HCT116 (cell line): ENCODE results near the gene CNTNAP2. TPM values are rescaled to one million over a fixed set of nuclear protein-coding genes. Genes with fewer than 3 reads are reported as not detected.

Source experiments
- ATAC-seq: fragments of 200-7000 bp; cut with Tn5 transposase; 2 replicates; pipeline ENCODE4 v1.9.1; 2020; ENCODE audit warnings: mild to moderate bottlenecking, moderate library complexity
- BruUV-seq: library from RNA; stranded (reverse); fragments of 400-500 nt; replicated peaks from 2 replicates; lab custom pipeline; 2021; lab: Mats Ljungman, UMichigan
- CTCF ChIA-PET: fragments of 300-600 bp; sonication (Branson Sonifier 250); formaldehyde crosslinking; loops from one replicate; lab custom pipeline; 2021; ENCODE audit warnings: antibody characterized with exemption; lab: Charles Lee
- POLR2A ChIA-PET: fragments of 300-600, 350-600 bp; sonication (Branson Sonifier 250); formaldehyde crosslinking; loops from one replicate; lab custom pipeline; 2021; ENCODE audit warnings: antibody characterized with exemption; lab: Charles Lee
- RAD21 ChIA-PET, 2 experiments: fragments of 300-600 bp; sonication (Branson Sonifier 250); formaldehyde crosslinking; loops; one replicate each; lab custom pipeline; 2023; ENCODE audit warnings: low total read pairs in 2 of 2; ENCODE audit not compliant: uncharacterized antibody in 2 of 2, unreplicated experiment in 2 of 2, low non-redundant PET in 1 of 2; lab: Charles Lee
- DNase-seq: peaks from one replicate; pipeline ENCODE4 v3.0.0-alpha.2; 2010; ENCODE audit warnings: low read depth, low spot score
- H2AFZ ChIP-seq: fragments of 200-600 bp; shearing (Covaris generic), sonication (generic); 2 replicates; pipeline ENCODE4 v1.6.1; 2017; ENCODE audit warnings: low read depth, mixed run types, mixed read lengths, antibody characterized with exemption, low read length; ENCODE audit not compliant: poor library complexity, severe bottlenecking
- H3K27ac ChIP-seq: 2 replicates; pipeline ENCODE4 v1.5.1; 2012; ENCODE audit warnings: low read depth, low read length
- H3K27me3 ChIP-seq: fragments of 200-600 bp; sonication (generic); 2 replicates; pipeline ENCODE4 v1.6.1; 2016; ENCODE audit warnings: mixed run types, low read length, mixed read lengths; ENCODE audit not compliant: insufficient read depth
- H3K36me3 ChIP-seq, 2 experiments: fragments of 200-500 bp in 1 of 2; fragments of 200-600 bp in 1 of 2; sonication (Bioruptor generic) in 1 of 2; sonication (generic) in 1 of 2; 2 replicates each; pipeline versions ENCODE4 v1.5.1 to v1.6.1; 2014 to 2016; ENCODE audit warnings: low read length in 2 of 2, inconsistent platforms in 1 of 2, mixed read lengths in 1 of 2, mixed run types in 1 of 2; ENCODE audit not compliant: insufficient read depth in 2 of 2, control insufficient read depth in 1 of 2
- H3K4me1 ChIP-seq, 2 experiments: fragments of 200-600 bp in 1 of 2; sonication (generic) in 1 of 2; 2 replicates each; pipeline versions ENCODE4 v1.5.1 to v1.6.1; 2012 to 2017; ENCODE audit warnings: low read length in 2 of 2, inconsistent platforms in 1 of 2, mild to moderate bottlenecking in 1 of 2, mixed read lengths in 1 of 2, mixed run types in 1 of 2, moderate library complexity in 1 of 2; ENCODE audit not compliant: insufficient read depth in 2 of 2, control insufficient read depth in 1 of 2
- H3K4me2 ChIP-seq: fragments of 200-600 bp; sonication (generic); 2 replicates; pipeline ENCODE4 v1.6.1; 2017; ENCODE audit warnings: mixed run types, low read length, mixed read lengths
- H3K4me3 ChIP-seq, 2 experiments: fragments of 200-600 bp in 1 of 2; sonication (generic) in 1 of 2; replicated peaks in 1 of 2; 2 replicates each; pipeline ENCODE4 v1.5.1; 2011 to 2016; ENCODE audit warnings: low read length in 2 of 2, control low read depth in 1 of 2, low read depth in 1 of 2, mild to moderate bottlenecking in 1 of 2, mixed read lengths in 1 of 2, mixed run types in 1 of 2
- H3K79me2 ChIP-seq: fragments of 200-600 bp; sonication (generic); 2 replicates; pipeline ENCODE4 v1.6.1; 2017; ENCODE audit warnings: mild to moderate bottlenecking, mixed run types, low read length, moderate library complexity, mixed read lengths; ENCODE audit not compliant: insufficient read depth
- H3K9ac ChIP-seq: fragments of 200-600 bp; sonication (generic); 2 replicates; pipeline ENCODE4 v1.6.1; 2016; ENCODE audit warnings: low read length, mixed read lengths
- H3K9me2 ChIP-seq: fragments of 200-600 bp; sonication (generic), shearing (Covaris generic); 2 replicates; pipeline ENCODE4 v1.6.1; 2017; ENCODE audit warnings: mixed run types, mild to moderate bottlenecking, moderate library complexity; ENCODE audit not compliant: insufficient read depth
- H3K9me3 ChIP-seq, 2 experiments: fragments of 200-500 bp in 1 of 2; fragments of 200-600 bp in 1 of 2; sonication (Bioruptor generic) in 1 of 2; sonication (generic) in 1 of 2; 2 replicates each; pipeline ENCODE4 v1.6.1; 2014 to 2017; ENCODE audit warnings: low read length in 2 of 2, mixed read lengths in 2 of 2, inconsistent platforms in 1 of 2, low read depth in 1 of 2, mild to moderate bottlenecking in 1 of 2, mixed run types in 1 of 2, moderate library complexity in 1 of 2; ENCODE audit not compliant: control insufficient read depth in 1 of 2, insufficient read depth in 1 of 2
- H4K20me1 ChIP-seq: fragments of 200-600 bp; sonication (generic), shearing (Covaris generic); 2 replicates; pipeline ENCODE4 v1.6.1; 2017; ENCODE audit warnings: mixed run types, mild to moderate bottlenecking, moderate library complexity; ENCODE audit not compliant: insufficient read depth
- CBX3 ChIP-seq: IDR thresholded peaks from 2 replicates; pipeline ENCODE4 v1.6.1; 2012; ENCODE audit warnings: low read depth
- CEBPB ChIP-seq: IDR thresholded peaks from 2 replicates; pipeline ENCODE4 v1.6.1; 2012; ENCODE audit warnings: low read depth
- EGR1 ChIP-seq: IDR thresholded peaks from 2 replicates; pipeline ENCODE4 v1.6.1; 2012; ENCODE audit warnings: low read depth
- EZH2 ChIP-seq: fragments of 200-600 bp; sonication (generic); IDR thresholded peaks from 2 replicates; pipeline ENCODE4 v1.6.1; 2017; ENCODE audit warnings: antibody characterized with exemption, mixed run types
- EZH2phosphoT487 ChIP-seq: fragments of 200-600 bp; IDR thresholded peaks from 2 replicates; pipeline ENCODE4 v1.6.1; 2018; ENCODE audit warnings: antibody characterized with exemption, borderline replicate concordance
- JUND ChIP-seq: IDR thresholded peaks from 2 replicates; pipeline ENCODE4 v1.6.1; 2012
- POLR2A ChIP-seq: IDR thresholded peaks from 2 replicates; pipeline ENCODE4 v1.7.0; 2011; ENCODE audit warnings: borderline replicate concordance; ENCODE audit not compliant: insufficient read depth, insufficient read length; ENCODE audit errors: extremely low read depth
- POLR2AphosphoS5 ChIP-seq: IDR thresholded peaks from 2 replicates; pipeline ENCODE4 v1.6.1; 2011; ENCODE audit warnings: mild to moderate bottlenecking, low read depth, low read length, moderate library complexity
- SIN3A ChIP-seq: IDR thresholded peaks from 2 replicates; pipeline ENCODE4 v1.6.1; 2012; ENCODE audit warnings: low read depth
- SP1 ChIP-seq: IDR thresholded peaks from 2 replicates; pipeline ENCODE4 v1.6.1; 2012; ENCODE audit warnings: low read depth
- SRF ChIP-seq: IDR thresholded peaks from 2 replicates; pipeline ENCODE4 v1.6.1; 2012; ENCODE audit warnings: low read depth
- YY1 ChIP-seq: IDR thresholded peaks from 2 replicates; pipeline ENCODE4 v1.6.1; 2011; ENCODE audit warnings: low read length, low read depth, moderate library complexity, mild to moderate bottlenecking; ENCODE audit not compliant: insufficient replicate concordance; ENCODE audit errors: extremely low read depth
- intact Hi-C: fragments of 100-400 bp; cut with micrococcal nuclease; formaldehyde crosslinking; loops from 2 replicates; pipeline ENCODE4 v1.10.0; 2022
- total RNA-seq: library from RNA; stranded (reverse); gene quantifications from one replicate; pipeline ENCODE4 v1.2.1, GENCODE V29; 2021; ENCODE audit not compliant: unreplicated experiment
- TF ChIP-seq, protein P1 (sequence below): IDR thresholded peaks from 2 replicates; pipeline ENCODE4 v1.6.1; 2012; ENCODE audit warnings: low read depth
- TF ChIP-seq, protein P2 (sequence below): IDR thresholded peaks from 2 replicates; pipeline ENCODE4 v1.6.1; 2012
- TF ChIP-seq, protein P3 (sequence below), 3 experiments: fragments of 200-600 bp in 1 of 3; sonication (generic) in 1 of 3; IDR thresholded peaks in 2 of 3; conservative IDR thresholded peaks in 1 of 3; 2 replicates each; pipeline ENCODE4 v1.5.1; 2012 to 2017; ENCODE audit warnings: low read depth in 2 of 3, low read length in 2 of 3, antibody characterized with exemption in 1 of 3, borderline replicate concordance in 1 of 3, control low read depth in 1 of 3, mild to moderate bottlenecking in 1 of 3, mixed read lengths in 1 of 3, mixed run types in 1 of 3, moderate library complexity in 1 of 3; ENCODE audit not compliant: insufficient read depth in 1 of 3

CNTNAP2 gene
- total RNA-seq, 1 experiment from 2014 or later: 0.37 TPM

DNA sequence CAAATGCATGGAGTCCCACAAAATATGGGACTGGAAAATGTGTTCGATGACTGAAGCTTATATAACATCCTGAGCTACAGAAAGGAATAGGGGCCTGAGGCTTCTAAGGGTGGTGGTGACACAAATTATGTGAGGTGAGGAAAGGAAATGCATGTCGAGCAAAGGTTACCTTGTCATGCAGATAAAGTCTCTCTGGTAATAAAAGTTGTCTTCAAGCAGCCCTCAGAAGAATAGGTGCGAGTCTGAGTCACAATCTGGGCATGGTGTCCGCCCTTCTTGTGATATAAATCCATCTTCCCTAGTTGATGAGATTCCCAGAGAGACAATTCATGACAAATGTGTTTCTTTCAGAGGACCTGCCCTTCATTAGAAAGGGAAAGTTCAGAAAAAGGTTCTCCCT lies 1488.7 kb downstream of the CNTNAP2 start:
- no peak overlapping the region for H2AFZ ChIP-seq
- no peaks in the 10 kb centered on the region for H3K79me2 ChIP-seq
- POLR2A ChIA-PET: no interaction called here
- DNase-seq: no peak
- no peak overlapping the region for H3K27ac ChIP-seq
- BruUV-seq: no TSS peak
- no peak overlapping the region for H3K9ac ChIP-seq
- H4K20me1 ChIP-seq: no peaks in the 10 kb centered on the region
- TF ChIP-seq EGR1 (no peak), POLR2AphosphoS5 (no peak), POLR2A (no peak), EZH2 (no peak), SRF (no peak), CEBPB (no peak), SIN3A (no peak), JUND (no peak), SP1 (no peak), YY1 (no peak), CBX3 (no peak), EZH2phosphoT487 (no peak)
- TF ChIP-seq, protein P1, sequence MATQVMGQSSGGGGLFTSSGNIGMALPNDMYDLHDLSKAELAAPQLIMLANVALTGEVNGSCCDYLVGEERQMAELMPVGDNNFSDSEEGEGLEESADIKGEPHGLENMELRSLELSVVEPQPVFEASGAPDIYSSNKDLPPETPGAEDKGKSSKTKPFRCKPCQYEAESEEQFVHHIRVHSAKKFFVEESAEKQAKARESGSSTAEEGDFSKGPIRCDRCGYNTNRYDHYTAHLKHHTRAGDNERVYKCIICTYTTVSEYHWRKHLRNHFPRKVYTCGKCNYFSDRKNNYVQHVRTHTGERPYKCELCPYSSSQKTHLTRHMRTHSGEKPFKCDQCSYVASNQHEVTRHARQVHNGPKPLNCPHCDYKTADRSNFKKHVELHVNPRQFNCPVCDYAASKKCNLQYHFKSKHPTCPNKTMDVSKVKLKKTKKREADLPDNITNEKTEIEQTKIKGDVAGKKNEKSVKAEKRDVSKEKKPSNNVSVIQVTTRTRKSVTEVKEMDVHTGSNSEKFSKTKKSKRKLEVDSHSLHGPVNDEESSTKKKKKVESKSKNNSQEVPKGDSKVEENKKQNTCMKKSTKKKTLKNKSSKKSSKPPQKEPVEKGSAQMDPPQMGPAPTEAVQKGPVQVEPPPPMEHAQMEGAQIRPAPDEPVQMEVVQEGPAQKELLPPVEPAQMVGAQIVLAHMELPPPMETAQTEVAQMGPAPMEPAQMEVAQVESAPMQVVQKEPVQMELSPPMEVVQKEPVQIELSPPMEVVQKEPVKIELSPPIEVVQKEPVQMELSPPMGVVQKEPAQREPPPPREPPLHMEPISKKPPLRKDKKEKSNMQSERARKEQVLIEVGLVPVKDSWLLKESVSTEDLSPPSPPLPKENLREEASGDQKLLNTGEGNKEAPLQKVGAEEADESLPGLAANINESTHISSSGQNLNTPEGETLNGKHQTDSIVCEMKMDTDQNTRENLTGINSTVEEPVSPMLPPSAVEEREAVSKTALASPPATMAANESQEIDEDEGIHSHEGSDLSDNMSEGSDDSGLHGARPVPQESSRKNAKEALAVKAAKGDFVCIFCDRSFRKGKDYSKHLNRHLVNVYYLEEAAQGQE: no peak
- TF ChIP-seq, protein P2, sequence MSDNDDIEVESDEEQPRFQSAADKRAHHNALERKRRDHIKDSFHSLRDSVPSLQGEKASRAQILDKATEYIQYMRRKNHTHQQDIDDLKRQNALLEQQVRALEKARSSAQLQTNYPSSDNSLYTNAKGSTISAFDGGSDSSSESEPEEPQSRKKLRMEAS: no peak
- TF ChIP-seq, protein P3, sequence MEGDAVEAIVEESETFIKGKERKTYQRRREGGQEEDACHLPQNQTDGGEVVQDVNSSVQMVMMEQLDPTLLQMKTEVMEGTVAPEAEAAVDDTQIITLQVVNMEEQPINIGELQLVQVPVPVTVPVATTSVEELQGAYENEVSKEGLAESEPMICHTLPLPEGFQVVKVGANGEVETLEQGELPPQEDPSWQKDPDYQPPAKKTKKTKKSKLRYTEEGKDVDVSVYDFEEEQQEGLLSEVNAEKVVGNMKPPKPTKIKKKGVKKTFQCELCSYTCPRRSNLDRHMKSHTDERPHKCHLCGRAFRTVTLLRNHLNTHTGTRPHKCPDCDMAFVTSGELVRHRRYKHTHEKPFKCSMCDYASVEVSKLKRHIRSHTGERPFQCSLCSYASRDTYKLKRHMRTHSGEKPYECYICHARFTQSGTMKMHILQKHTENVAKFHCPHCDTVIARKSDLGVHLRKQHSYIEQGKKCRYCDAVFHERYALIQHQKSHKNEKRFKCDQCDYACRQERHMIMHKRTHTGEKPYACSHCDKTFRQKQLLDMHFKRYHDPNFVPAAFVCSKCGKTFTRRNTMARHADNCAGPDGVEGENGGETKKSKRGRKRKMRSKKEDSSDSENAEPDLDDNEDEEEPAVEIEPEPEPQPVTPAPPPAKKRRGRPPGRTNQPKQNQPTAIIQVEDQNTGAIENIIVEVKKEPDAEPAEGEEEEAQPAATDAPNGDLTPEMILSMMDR (IDR thresholded peaks at IDR 0.05 in 2 of 3, conservative IDR thresholded peaks at IDR 0.05 in 1 of 3; ENCODE audit: borderline replicate concordance in 1 of 3, insufficient read depth in 1 of 3, low read depth in 2 of 3, low read length in 2 of 3): no peak
- H3K4me1 ChIP-seq: no peaks in the 10 kb centered on the region
- intact Hi-C loops: no loop called here
- H3K9me3 ChIP-seq: peaks cover 0 to 11% of the 10 kb centered on the region in 2 experiments; a peak in 2 of 4 replicates
- no peaks in the 10 kb centered on the region for H3K27me3 ChIP-seq
- H3K4me3 ChIP-seq: no peak overlapping the region
- H3K9me2 ChIP-seq: no peaks in the 10 kb centered on the region
- H3K36me3 ChIP-seq: no peaks in the 10 kb centered on the region
- CTCF ChIA-PET: interaction anchor here (0.6 kb wide), 1 partner anchor 547 kb away, joined by 3 read pairs; no protein-coding TSS in a partner anchor
- no peak overlapping the region for H3K4me2 ChIP-seq
- no peak for ATAC-seq
- RAD21 ChIA-PET: no interaction called here
